CD8-positive, alpha-beta memory T cell (primary cell): ENCODE results near the gene TUBA3D. TPM values are rescaled to one million over a fixed set of nuclear protein-coding genes. Genes with fewer than 3 reads are reported as not detected.
"Not testable (repeated sequence)": the region's sequence is repeated elsewhere in the genome, so short reads cannot be mapped to it uniquely, and the experiment has no call there.

Experiments
- CTCF ChIA-PET: fragments of 350-600 bp; sonication (Branson Sonifier 250); formaldehyde crosslinking; loops from one replicate; lab custom pipeline; 2021; ENCODE audit warnings: antibody characterized with exemption; lab: Charles Lee
- POLR2A ChIA-PET: fragments of 350-600 bp; sonication (Branson Sonifier 250); formaldehyde crosslinking; loops from one replicate; lab custom pipeline; 2021; ENCODE audit warnings: antibody characterized with exemption; lab: Charles Lee
- DNase-seq, 5 donors: peaks; one replicate each; pipeline versions ENCODE4 v3.0.0 to v3.0.0-alpha.2; 2020 to 2022; ENCODE audit warnings: mixed read lengths in 1 of 5
- H3K27ac ChIP-seq: one replicate; pipeline ENCODE4 v1.7.0; 2013; ENCODE audit warnings: low read depth, mild to moderate bottlenecking, low read length, moderate library complexity
- H3K27me3 ChIP-seq: 2 replicates; pipeline ENCODE4 v1.7.0; 2013; ENCODE audit warnings: low read length, mild to moderate bottlenecking; ENCODE audit not compliant: insufficient read depth, poor library complexity, severe bottlenecking
- H3K36me3 ChIP-seq: 2 replicates; pipeline ENCODE4 v1.7.0; 2013; ENCODE audit warnings: mild to moderate bottlenecking, low read length, moderate library complexity; ENCODE audit not compliant: insufficient read depth
- H3K4me1 ChIP-seq: 2 replicates; pipeline ENCODE4 v1.7.0; 2013; ENCODE audit warnings: mild to moderate bottlenecking, low read length, moderate library complexity; ENCODE audit not compliant: insufficient read depth
- H3K4me3 ChIP-seq: 2 replicates; pipeline ENCODE4 v1.7.0; 2013; ENCODE audit warnings: mild to moderate bottlenecking, low read length
- H3K9me3 ChIP-seq: 2 replicates; pipeline ENCODE4 v1.7.0; 2013; ENCODE audit warnings: mild to moderate bottlenecking, low read length
- H3K27ac Mint-ChIP-seq, 8 donors: one replicate each; pipeline ENCODE4 v1.8.0; 2020 to 2021; ENCODE audit warnings: mixed read lengths in 8 of 8, mild to moderate bottlenecking in 6 of 8, inconsistent platforms in 3 of 8, moderate library complexity in 3 of 8
- H3K27me3 Mint-ChIP-seq, 2 donors: one replicate each; pipeline ENCODE4 v1.8.0; 2020 to 2021; ENCODE audit warnings: mixed read lengths in 2 of 2, mild to moderate bottlenecking in 1 of 2, moderate library complexity in 1 of 2
- H3K36me3 Mint-ChIP-seq, 3 donors: one replicate each; pipeline ENCODE4 v1.8.0; 2020 to 2021; ENCODE audit warnings: mixed read lengths in 3 of 3, inconsistent platforms in 1 of 3, mild to moderate bottlenecking in 1 of 3
- H3K4me1 Mint-ChIP-seq, 3 donors: one replicate each; pipeline ENCODE4 v1.8.0; 2020 to 2021; ENCODE audit warnings: mixed read lengths in 3 of 3, inconsistent platforms in 1 of 3, mild to moderate bottlenecking in 1 of 3
- H3K4me3 Mint-ChIP-seq, 7 donors: one replicate each; pipeline ENCODE4 v1.8.0; 2020 to 2021; ENCODE audit warnings: mixed read lengths in 7 of 7, mild to moderate bottlenecking in 6 of 7, moderate library complexity in 4 of 7, inconsistent platforms in 2 of 7
- H3K9me3 Mint-ChIP-seq, 5 donors: one replicate each; pipeline ENCODE4 v1.8.0; 2020 to 2022; ENCODE audit warnings: mixed read lengths in 5 of 5, mild to moderate bottlenecking in 3 of 5, moderate library complexity in 2 of 5, inconsistent platforms in 1 of 5
- polyA plus RNA-seq: library from polyadenylated mRNA; unstranded; fragments of 300-500 nt; fragmentation: Illumina TruSeq; gene quantifications from one replicate; pipeline ENCODE4 v1.2.3, GENCODE V29; 2021
- total RNA-seq, 2 experiments: library from RNA; stranded (reverse); gene quantifications; one replicate each; pipeline ENCODE4 v1.2.3, GENCODE V29; 2021

Gene TUBA3D
- total and polyA plus RNA-seq, 3 experiments from 2014 or later = 0.14 TPM; not detected in 2

DNA sequence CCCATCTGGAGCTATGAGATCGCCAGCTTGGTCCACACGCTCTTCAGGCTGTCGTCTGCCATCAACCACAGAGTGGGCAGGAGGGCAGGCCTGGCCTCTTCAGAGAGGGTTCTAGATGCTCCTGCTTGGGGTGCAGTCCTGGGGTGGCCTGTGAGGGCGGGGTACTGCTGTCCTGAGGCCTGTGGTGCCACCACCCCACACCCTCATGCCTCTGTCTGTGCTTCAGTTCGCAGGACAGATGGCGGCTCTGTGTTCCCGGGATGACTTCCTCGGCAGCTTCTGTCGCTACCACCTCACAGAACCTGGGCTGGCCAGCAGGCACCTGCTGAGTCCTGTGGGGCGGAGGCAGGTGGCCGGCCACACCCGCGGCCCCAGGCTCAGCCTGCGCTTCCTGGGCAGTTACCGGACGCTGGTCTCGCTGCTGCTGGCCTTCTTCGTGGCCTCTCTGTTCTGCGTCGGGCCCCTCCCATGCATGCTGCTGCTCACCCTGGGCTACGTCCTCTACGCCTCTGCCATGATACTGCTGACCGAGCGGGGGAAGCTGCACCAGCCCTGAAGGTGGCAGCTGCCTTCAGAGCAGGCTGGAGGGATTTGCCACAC, 44.1 kb downstream of the TUBA3D start:
- H3K27me3 ChIP-seq, H3K4me3 ChIP-seq, H3K27ac Mint-ChIP-seq, H3K27me3 Mint-ChIP-seq, H3K9me3 Mint-ChIP-seq, CTCF ChIA-PET, POLR2A ChIA-PET, H3K36me3 ChIP-seq, H3K4me1 Mint-ChIP-seq, H3K9me3 ChIP-seq, H3K4me3 Mint-ChIP-seq, DNase-seq, H3K4me1 ChIP-seq, H3K27ac ChIP-seq: not testable (repeated sequence)
- H3K36me3 Mint-ChIP-seq = peaks cover 0 to 41% (median 0%) of the 10 kb centered on the region in 3 donors

DNA sequence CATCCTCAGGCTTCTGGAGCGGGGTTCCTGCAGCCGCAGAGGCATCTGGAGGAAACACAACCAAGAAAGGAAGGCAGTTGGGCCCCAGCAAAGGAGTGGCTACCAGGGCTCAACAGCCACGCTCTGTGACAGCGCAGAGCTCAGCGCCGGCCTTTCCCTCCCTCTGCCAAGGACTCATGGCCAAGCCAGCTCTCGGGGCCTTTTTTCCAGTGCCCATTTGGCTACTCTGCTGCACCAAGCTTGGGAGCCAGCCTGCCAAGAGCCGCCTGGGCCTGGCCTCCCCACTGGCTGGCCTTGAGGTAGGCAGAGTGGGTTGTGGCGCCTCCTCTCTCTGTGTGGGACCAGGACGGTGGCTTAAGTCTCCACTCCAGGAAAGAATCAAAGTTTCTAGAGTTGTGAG, 44.6 kb downstream of the TUBA3D start:
- Histone ChIP-seq H3K4me1 (no peaks in the 10 kb centered on the region), H3K4me3 (no peak overlapping the region), H3K9me3 (no peaks in the 10 kb centered on the region), H3K27me3 (no peaks in the 10 kb centered on the region), H3K27ac (no peak overlapping the region), H3K36me3 (no peaks in the 10 kb centered on the region)
- H3K9me3 Mint-ChIP-seq = no peaks in the 10 kb centered on the region
- H3K4me1 Mint-ChIP-seq = no peaks in the 10 kb centered on the region
- DNase-seq = no peak
- no peak overlapping the region for H3K4me3 Mint-ChIP-seq
- H3K27me3 Mint-ChIP-seq = no peaks in the 10 kb centered on the region
- ChIA-PET POLR2A (no interaction called here), CTCF (interaction anchor here (1.8 kb wide), 1 partner anchor 28 kb away, joined by 4 read pairs; no protein-coding TSS in a partner anchor)
- H3K27ac Mint-ChIP-seq = no peak overlapping the region
- H3K36me3 Mint-ChIP-seq = peaks cover 0 to 39% (median 0%) of the 10 kb centered on the region in 3 donors

DNA sequence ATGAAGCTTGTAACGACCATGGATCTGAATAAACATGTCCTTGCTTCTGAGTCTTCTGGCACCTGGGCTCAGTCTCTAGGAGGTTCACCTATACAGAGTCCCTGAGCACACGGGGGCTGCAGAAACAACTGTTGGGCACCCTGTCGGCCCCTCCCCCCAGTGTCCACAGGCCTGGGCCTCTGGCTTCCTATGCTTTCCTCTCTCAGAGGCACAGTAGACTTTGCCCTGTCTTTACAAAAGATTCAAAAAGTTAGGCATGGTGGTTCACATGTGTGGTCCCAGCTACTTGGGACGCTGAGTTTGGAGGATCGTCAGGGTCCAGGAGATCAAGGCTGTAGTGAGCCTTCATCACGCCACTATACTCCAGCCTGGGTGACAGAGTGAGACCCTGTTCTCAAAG, 45.6 kb downstream of the TUBA3D start:
- H3K27ac ChIP-seq, H3K27me3 ChIP-seq, H3K36me3 ChIP-seq, H3K9me3 ChIP-seq, DNase-seq, POLR2A ChIA-PET, H3K4me3 Mint-ChIP-seq, H3K4me1 Mint-ChIP-seq, H3K27me3 Mint-ChIP-seq, H3K9me3 Mint-ChIP-seq, H3K4me3 ChIP-seq, H3K4me1 ChIP-seq: not testable (repeated sequence)
- Mint-ChIP-seq H3K27ac (peak overlapping the region in 1 of 8 donors; percentile 69), H3K36me3 (peaks cover 0 to 34% (median 0%) of the 10 kb centered on the region in 3 donors)
- CTCF ChIA-PET = interaction anchor here (1.8 kb wide), 1 partner anchor 29 kb away, joined by 4 read pairs; no protein-coding TSS in a partner anchor

DNA sequence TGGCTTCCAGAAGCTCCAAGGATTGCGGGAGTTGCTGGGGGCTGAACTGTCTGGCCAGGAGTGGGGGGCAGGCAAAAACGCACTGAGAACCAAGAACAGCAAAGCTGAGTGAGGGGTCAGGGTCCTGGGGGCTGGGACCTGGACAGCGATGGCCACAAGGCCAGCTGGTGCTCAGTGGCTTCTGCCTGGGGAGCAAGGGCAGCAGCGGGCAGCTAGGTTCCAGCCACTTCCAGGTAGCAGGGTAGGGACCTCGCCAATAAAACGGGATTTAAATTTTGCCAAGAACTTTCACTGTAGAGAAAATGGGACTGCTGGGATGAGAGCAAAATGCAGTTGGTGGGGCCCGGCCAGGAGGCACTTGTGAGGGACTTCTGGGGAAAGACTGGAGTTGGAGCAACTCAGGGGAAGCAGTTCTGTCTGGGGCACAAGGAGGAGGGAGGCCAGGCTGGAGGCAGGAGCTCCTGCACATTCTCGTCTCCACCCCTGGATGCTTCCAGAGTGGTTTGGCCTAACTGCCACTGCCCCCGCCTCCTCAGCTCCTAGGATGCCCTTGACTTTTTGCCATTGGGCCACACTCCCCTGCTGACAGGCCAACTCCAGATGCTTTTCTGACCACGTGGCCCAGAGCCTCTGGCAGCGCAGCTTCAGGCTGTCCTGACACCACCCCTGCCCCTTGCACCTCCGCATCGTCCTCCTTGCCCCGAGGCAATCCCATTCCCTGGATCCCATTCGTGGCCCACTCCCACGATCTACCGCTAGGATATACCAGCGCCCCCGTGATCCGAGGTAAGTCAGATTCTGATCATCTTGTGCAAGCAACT, 46.3 kb downstream of the TUBA3D start:
- Histone ChIP-seq H3K4me1 (peaks cover under 1% of the 10 kb centered on the region), H3K4me3 (no peak overlapping the region), H3K36me3 (no peaks in the 10 kb centered on the region), H3K27me3 (no peaks in the 10 kb centered on the region), H3K27ac (no peak overlapping the region), H3K9me3 (no peaks in the 10 kb centered on the region)
- ChIA-PET CTCF (interaction anchor here (1.8 kb wide), 1 partner anchor 29 kb away, joined by 4 read pairs; no protein-coding TSS in a partner anchor), POLR2A (no interaction called here)
- Mint-ChIP-seq H3K4me3 (no peak overlapping the region), H3K27ac (peak overlapping the region in 3 of 8 donors; percentile 23 to 69 (median 48)), H3K9me3 (no peaks in the 10 kb centered on the region), H3K36me3 (peaks cover 0 to 30% (median 0%) of the 10 kb centered on the region in 3 donors), H3K4me1 (peaks cover 0 to under 1% (median 0%) of the 10 kb centered on the region in 3 donors), H3K27me3 (no peaks in the 10 kb centered on the region)
- no peak for DNase-seq

GRCh38 chr2:131525256-131525655, 49.3 kb downstream of the TUBA3D start:
- POLR2A ChIA-PET, H3K4me3 Mint-ChIP-seq, H3K27ac Mint-ChIP-seq, H3K9me3 ChIP-seq, H3K27ac ChIP-seq, H3K36me3 Mint-ChIP-seq, H3K9me3 Mint-ChIP-seq, H3K4me1 ChIP-seq, H3K4me3 ChIP-seq, H3K27me3 ChIP-seq, DNase-seq, H3K27me3 Mint-ChIP-seq, H3K36me3 ChIP-seq: not testable (repeated sequence)
- CTCF ChIA-PET = interaction anchor here (1.2 kb wide), 1 partner anchor 32 kb away, joined by 3 read pairs; no protein-coding TSS in a partner anchor
- H3K4me1 Mint-ChIP-seq = peaks cover 7 to 17% (median 8%) of the 10 kb centered on the region in 3 donors

- peak within 1 kb of the TSS; percentile 86 to 94 (median 89) for H3K4me3 Mint-ChIP-seq
- H3K9me3 Mint-ChIP-seq, H3K9me3 ChIP-seq, H3K36me3 Mint-ChIP-seq, H3K4me1 ChIP-seq, H3K4me3 ChIP-seq, POLR2A ChIA-PET, H3K27ac ChIP-seq, CTCF ChIA-PET, H3K27me3 Mint-ChIP-seq, H3K36me3 ChIP-seq, H3K27me3 ChIP-seq: not testable (repeated sequence)
- peak; percentile 75 to 90 (median 79) for DNase-seq
- H3K27ac Mint-ChIP-seq = peak within 1 kb of the TSS; percentile 58 to 95 (median 87)
- H3K4me1 Mint-ChIP-seq = peaks cover 7 to 17% (median 8%) of the 10 kb centered on the region in 3 donors
Measured at GRCh38 chr2:131527131-131528001, 51.4 kb downstream of the TUBA3D start, which contains the start of gene CCDC74A. Gene CCDC74A, plus strand, starts transcription at chr2:131527888. Its CDS starts 83 bp downstream, at chr2:131527971.

- CTCF ChIA-PET, H3K36me3 Mint-ChIP-seq, DNase-seq, H3K27ac ChIP-seq, H3K27me3 Mint-ChIP-seq, H3K27me3 ChIP-seq, H3K4me3 ChIP-seq, H3K9me3 Mint-ChIP-seq, H3K4me1 ChIP-seq, POLR2A ChIA-PET, H3K9me3 ChIP-seq, H3K36me3 ChIP-seq: not testable (repeated sequence)
- peak overlapping the region; percentile 68 to 90 (median 72) for H3K4me3 Mint-ChIP-seq
- peak overlapping the region in 7 of 8 donors; percentile 45 to 85 (median 61) for H3K27ac Mint-ChIP-seq
- peaks cover 7 to 17% (median 8%) of the 10 kb centered on the region in 3 donors for H3K4me1 Mint-ChIP-seq
Measured at GRCh38 chr2:131528981-131529863, 53.3 kb downstream of the TUBA3D start.
